Mesenchymal stem cell (in vitro differentiated cells and primary cell): ENCODE data around the gene XRN2.

ENCODE experiments used
- DNase-seq: peaks from one replicate; pipeline ENCODE4 v3.0.0-alpha.2; 2013
- H2AFZ ChIP-seq: one replicate; pipeline ENCODE4 v1.6.1; 2013; ENCODE audit warnings: low read depth, mild to moderate bottlenecking, control low read depth, inconsistent platforms, low read length, moderate library complexity
- H2AK5ac ChIP-seq: 2 replicates; pipeline ENCODE4 v1.6.1; 2013; ENCODE audit warnings: low read length, moderate library complexity, mild to moderate bottlenecking, inconsistent platforms; ENCODE audit not compliant: severe bottlenecking
- H2BK120ac ChIP-seq: one replicate; pipeline ENCODE4 v1.6.1; 2013; ENCODE audit warnings: low read depth, mild to moderate bottlenecking, inconsistent platforms, low read length, moderate library complexity
- H2BK12ac ChIP-seq, 2 experiments: one replicate each; pipeline ENCODE4 v1.6.1; 2013; ENCODE audit warnings: inconsistent platforms in 2 of 2, low read length in 2 of 2, mild to moderate bottlenecking in 2 of 2, moderate library complexity in 2 of 2, control low read depth in 1 of 2
- H2BK15ac ChIP-seq: one replicate; pipeline ENCODE4 v1.6.1; 2013; ENCODE audit warnings: mild to moderate bottlenecking, low read depth, inconsistent platforms; ENCODE audit not compliant: poor library complexity, severe bottlenecking
- H2BK5ac ChIP-seq: 2 replicates; pipeline ENCODE4 v1.6.1; 2013; ENCODE audit warnings: low read depth, mild to moderate bottlenecking, low read length, control low read depth, inconsistent platforms; ENCODE audit not compliant: poor library complexity, severe bottlenecking
- H3K14ac ChIP-seq, 2 experiments: one replicate each; pipeline ENCODE4 v1.6.1; 2013; ENCODE audit warnings: inconsistent platforms in 2 of 2, low read length in 2 of 2, control low read depth in 1 of 2, mild to moderate bottlenecking in 1 of 2, moderate library complexity in 1 of 2
- H3K18ac ChIP-seq, 2 experiments: one replicate each; pipeline ENCODE4 v1.6.1; 2013; ENCODE audit warnings: inconsistent platforms in 2 of 2, low read length in 2 of 2, control low read depth in 1 of 2, low read depth in 1 of 2, mild to moderate bottlenecking in 1 of 2
- H3K23ac ChIP-seq, 2 experiments: one replicate each; pipeline ENCODE4 v1.6.1; 2013; ENCODE audit warnings: inconsistent platforms in 2 of 2, low read length in 2 of 2, mild to moderate bottlenecking in 2 of 2, moderate library complexity in 2 of 2, control low read depth in 1 of 2
- H3K27ac ChIP-seq: 2 replicates; pipeline ENCODE4 v1.5.1; 2013; ENCODE audit warnings: mild to moderate bottlenecking, moderate library complexity, low read length, control low read depth, inconsistent platforms; ENCODE audit not compliant: poor library complexity, severe bottlenecking
- H3K27me3 ChIP-seq, 2 experiments: 2 replicates each; pipeline versions ENCODE4 v1.6.1 to v1.7.0; 2013; ENCODE audit warnings: low read length in 2 of 2, mild to moderate bottlenecking in 2 of 2, moderate library complexity in 2 of 2, control low read depth in 1 of 2, inconsistent platforms in 1 of 2; ENCODE audit not compliant: control insufficient read depth in 1 of 2, insufficient read depth in 1 of 2
- H3K36me3 ChIP-seq, 2 experiments: 2 replicates each; pipeline versions ENCODE4 v1.6.1 to v1.7.0; 2013; ENCODE audit warnings: low read length in 2 of 2, control low read depth in 1 of 2, inconsistent platforms in 1 of 2, low read depth in 1 of 2, mild to moderate bottlenecking in 1 of 2; ENCODE audit not compliant: insufficient read depth in 2 of 2, control insufficient read depth in 1 of 2
- H3K4ac ChIP-seq, 2 experiments: one replicate each; pipeline ENCODE4 v1.6.1; 2013; ENCODE audit warnings: inconsistent platforms in 2 of 2, low read length in 2 of 2, mild to moderate bottlenecking in 2 of 2, moderate library complexity in 2 of 2, control low read depth in 1 of 2, low read depth in 1 of 2
- H3K4me1 ChIP-seq: 2 replicates; pipeline ENCODE4 v1.6.1; 2013; ENCODE audit warnings: low read depth, low read length, control low read depth; ENCODE audit not compliant: control insufficient read depth, insufficient read depth
- H3K4me2 ChIP-seq: 2 replicates; pipeline ENCODE4 v1.6.1; 2013; ENCODE audit warnings: low read length, mild to moderate bottlenecking, inconsistent platforms; ENCODE audit not compliant: poor library complexity, severe bottlenecking
- H3K4me3 ChIP-seq, 2 experiments: 2 replicates each; pipeline versions ENCODE4 v1.5.1 to v1.7.0; 2013; ENCODE audit warnings: low read length in 2 of 2, mild to moderate bottlenecking in 2 of 2, control low read depth in 1 of 2, low read depth in 1 of 2; ENCODE audit not compliant: insufficient read depth in 1 of 2
- H3K79me1 ChIP-seq: replicated peaks from 2 replicates; pipeline ENCODE4 v1.6.1; 2013; ENCODE audit warnings: mild to moderate bottlenecking, control low read depth, low read length, inconsistent platforms; ENCODE audit not compliant: poor library complexity, severe bottlenecking
- H3K9ac ChIP-seq: 2 replicates; pipeline ENCODE4 v1.7.0; 2013; ENCODE audit warnings: mild to moderate bottlenecking, low read length, moderate library complexity
- H3K9me3 ChIP-seq: 2 replicates; pipeline ENCODE4 v1.7.0; 2013; ENCODE audit warnings: mild to moderate bottlenecking, low read length; ENCODE audit not compliant: control insufficient read depth
- H4K8ac ChIP-seq: one replicate; pipeline ENCODE4 v1.6.1; 2013; ENCODE audit warnings: inconsistent platforms, mild to moderate bottlenecking, low read length, moderate library complexity
- H4K91ac ChIP-seq: one replicate; pipeline ENCODE4 v1.6.1; 2013; ENCODE audit warnings: mild to moderate bottlenecking, low read length, inconsistent platforms
- WGBS: methylation state at CpG from one replicate; pipeline ENCODE4 v1.1.7; 2013; ENCODE audit warnings: mixed read lengths; 5-methylcytosine and 5-hydroxymethylcytosine counted together

XRN2 gene

GRCh38 chr20:21381619-21382018 is 78.5 kb downstream of the XRN2 start:
- Histone ChIP-seq H3K14ac (no peak overlapping the region), H3K4me2 (no peak overlapping the region), H3K18ac (no peak overlapping the region), H3K9me3 (no peaks in the 10 kb centered on the region), H4K91ac (no peak overlapping the region), H2BK5ac (no peak overlapping the region), H3K27me3 (no peaks in the 10 kb centered on the region), H3K36me3 (peaks cover 6 to 64% of the 10 kb centered on the region in 2 experiments), H3K23ac (no peak overlapping the region), H2BK15ac (no peak overlapping the region), H3K27ac (no peak overlapping the region), H2AK5ac (no peak overlapping the region), H3K79me1 (peaks cover 19% of the 10 kb centered on the region), H4K8ac (no peak overlapping the region), H2BK12ac (no peak overlapping the region), H3K9ac (no peak overlapping the region), H2AFZ (no peak overlapping the region), H3K4me1 (no peaks in the 10 kb centered on the region), H2BK120ac (no peak overlapping the region), H3K4me3 (no peak overlapping the region), H3K4ac (no peak overlapping the region)
- no peak for DNase-seq
- WGBS: no CpG with 5 or more reads among the region's 1 CpG

GRCh38 chr20:21384308-21384892 is 81.3 kb downstream of the XRN2 start:
- Histone ChIP-seq H3K4me1 (no peaks in the 10 kb centered on the region), H3K4ac (no peak overlapping the region), H3K9me3 (no peaks in the 10 kb centered on the region), H3K27me3 (no peaks in the 10 kb centered on the region), H3K79me1 (peaks cover 7% of the 10 kb centered on the region), H3K4me3 (no peak overlapping the region), H2BK15ac (no peak overlapping the region), H3K18ac (no peak overlapping the region), H4K91ac (no peak overlapping the region), H3K14ac (no peak overlapping the region), H3K4me2 (no peak overlapping the region), H2AK5ac (no peak overlapping the region), H3K9ac (no peak overlapping the region), H2BK120ac (no peak overlapping the region), H2BK5ac (no peak overlapping the region), H2BK12ac (no peak overlapping the region), H4K8ac (no peak overlapping the region), H3K23ac (no peak overlapping the region), H3K27ac (no peak overlapping the region), H2AFZ (no peak overlapping the region), H3K36me3 (peaks cover 7 to 84% of the 10 kb centered on the region in 2 experiments)
- WGBS: 100% methylated on average over 3 of the region's 5 CpGs
- no peak for DNase-seq

- no peak overlapping the region for H2AFZ ChIP-seq
- no peaks in the 10 kb centered on the region for H3K9me3 ChIP-seq
- no peaks in the 10 kb centered on the region for H3K4me1 ChIP-seq
- H2BK5ac ChIP-seq: no peak overlapping the region
- DNase-seq: no peak
- H2BK120ac ChIP-seq: no peak overlapping the region
- no peak overlapping the region for H2AK5ac ChIP-seq
- H3K27me3 ChIP-seq: peaks cover 3 to 4% of the 10 kb centered on the region in 2 experiments
- no peak overlapping the region for H3K4me3 ChIP-seq
- H3K18ac ChIP-seq: no peak overlapping the region
- no peak overlapping the region for H4K8ac ChIP-seq
- no peak overlapping the region for H3K27ac ChIP-seq
- H3K9ac ChIP-seq: no peak overlapping the region
- H3K23ac ChIP-seq: no peak overlapping the region
- no peak overlapping the region for H2BK15ac ChIP-seq
- H3K79me1 ChIP-seq: peaks cover 1% of the 10 kb centered on the region
- H3K14ac ChIP-seq: no peak overlapping the region
- peaks cover 4 to 92% of the 10 kb centered on the region in 2 experiments for H3K36me3 ChIP-seq
- H3K4ac ChIP-seq: no peak overlapping the region
- WGBS: 97% methylated on average over 3 of the region's 5 CpGs
- no peak overlapping the region for H2BK12ac ChIP-seq
- H3K4me2 ChIP-seq: no peak overlapping the region
- no peak overlapping the region for H4K91ac ChIP-seq
Measured at GRCh38 chr20:21386111-21386510, 83.0 kb downstream of the XRN2 start.

- Histone ChIP-seq H2BK15ac (no peak overlapping the region), H3K14ac (no peak overlapping the region), H3K23ac (no peak overlapping the region), H4K91ac (no peak overlapping the region), H3K27me3 (peaks cover 13 to 16% of the 10 kb centered on the region in 2 experiments), H3K4me2 (no peak overlapping the region), H3K9ac (no peak overlapping the region), H3K4me3 (no peak overlapping the region), H3K4me1 (peaks cover 5% of the 10 kb centered on the region), H2BK5ac (no peak overlapping the region), H3K27ac (no peak overlapping the region), H2AFZ (no peak overlapping the region), H2AK5ac (no peak overlapping the region), H3K79me1 (peaks cover 1% of the 10 kb centered on the region), H4K8ac (no peak overlapping the region), H3K4ac (no peak overlapping the region), H3K18ac (no peak overlapping the region), H2BK120ac (no peak overlapping the region), H2BK12ac (no peak overlapping the region), H3K9me3 (no peaks in the 10 kb centered on the region), H3K36me3 (peaks cover 4 to 79% of the 10 kb centered on the region in 2 experiments)
- DNase-seq: no peak
Measured at GRCh38 chr20:21387528-21387927, 84.4 kb downstream of the XRN2 start.
